Measurements from ENCODE around the gene RANBP9. TPM values are rescaled to one million over a fixed set of nuclear protein-coding genes. Genes with fewer than 3 reads are reported as not detected.

Gene RANBP9
- total and polyA plus RNA-seq, 9 of the 15 experiments (the other 6 are each of a cell fraction or from before 2014, with no cell fraction given), result 27.5 to 130 (median 61.5) TPM

GRCh38 chr6:13574571-13575376 lies 136.9 kb downstream of the RANBP9 start, which contains the start of gene SIRT5 (continued):
- TF ChIP-seq AFF1 (IDR thresholded peaks at IDR 0.05; ENCODE audit: low read depth in 1 of 2, partially characterized antibody in 2 of 2), result peak in 1 of 2 experiments; percentile 56
- no peak for TF ChIP-seq ZNF184 (CRISPR knock-in tag; IDR thresholded peaks at IDR 0.05)
- no peak for TF ChIP-seq RBM25 (IDR thresholded peaks at IDR 0.05; ENCODE audit: low read depth, low read length, severe bottlenecking)
- no peak for TF ChIP-seq HDAC8 (tag; IDR thresholded peaks at IDR 0.05)
- TF ChIP-seq CREM (IDR thresholded peaks at IDR 0.05; ENCODE audit: low read depth), result peak; percentile 48; the same call in 1 of the 2 replicates
- TF ChIP-seq SMARCB1 (IDR thresholded peaks at IDR 0.05; ENCODE audit: insufficient read length, low read depth), result no peak
- TF ChIP-seq NFRKB (IDR thresholded peaks at IDR 0.05; ENCODE audit: low read depth), result peak; percentile 86; the same call in 1 of the 2 replicates
- TF ChIP-seq SLC30A9 (CRISPR knock-in tag; IDR thresholded peaks at IDR 0.05), result no peak
- TF ChIP-seq IRF2 (CRISPR knock-in tag; IDR thresholded peaks at IDR 0.05), result no peak
- TF ChIP-seq SAFB (IDR thresholded peaks at IDR 0.05; ENCODE audit: borderline replicate concordance, low read depth, low read length), result no peak
- peak; percentile 49; the same call in 1 of the 2 replicates for TF ChIP-seq TGIF2 (CRISPR knock-in tag; IDR thresholded peaks at IDR 0.05)
- TF ChIP-seq PHB2 (IDR thresholded peaks at IDR 0.05; ENCODE audit: low read depth), result no peak
- no peak for TF ChIP-seq DNMT1 (IDR thresholded peaks at IDR 0.05)
- no peak for TF ChIP-seq EHMT2 (IDR thresholded peaks at IDR 0.05)
- no peak; the same call in 1 of the 2 replicates for TF ChIP-seq ARID3A (IDR thresholded peaks at IDR 0.05; ENCODE audit: borderline replicate concordance, low read depth, low read length)
- peak; percentile 89 for TF ChIP-seq GTF2E2 (tag; IDR thresholded peaks at IDR 0.05)
- peak in 1 of 3 experiments; percentile 62; a peak in 1 of 6 replicates for TF ChIP-seq ZBTB11 (CRISPR knock-in tag; IDR thresholded peaks at IDR 0.05)
- 0 out of 2 replicates have a peak, but pooled peaks have one; percentile 22 for TF ChIP-seq SMARCC2 (IDR thresholded peaks at IDR 0.05; ENCODE audit: low read depth)
- TF ChIP-seq SP1 (CRISPR knock-in tag; IDR thresholded peaks at IDR 0.05), result peak; percentile 81

All from K562 (cell line).